ENCODE data around the gene C10orf71. TPM values are rescaled to one million over a fixed set of nuclear protein-coding genes. Genes with fewer than 3 reads are reported as not detected.

C10orf71 gene
- total and polyA plus RNA-seq, 12 donors: 0.08 to 0.10 TPM; not detected in 10

DNA sequence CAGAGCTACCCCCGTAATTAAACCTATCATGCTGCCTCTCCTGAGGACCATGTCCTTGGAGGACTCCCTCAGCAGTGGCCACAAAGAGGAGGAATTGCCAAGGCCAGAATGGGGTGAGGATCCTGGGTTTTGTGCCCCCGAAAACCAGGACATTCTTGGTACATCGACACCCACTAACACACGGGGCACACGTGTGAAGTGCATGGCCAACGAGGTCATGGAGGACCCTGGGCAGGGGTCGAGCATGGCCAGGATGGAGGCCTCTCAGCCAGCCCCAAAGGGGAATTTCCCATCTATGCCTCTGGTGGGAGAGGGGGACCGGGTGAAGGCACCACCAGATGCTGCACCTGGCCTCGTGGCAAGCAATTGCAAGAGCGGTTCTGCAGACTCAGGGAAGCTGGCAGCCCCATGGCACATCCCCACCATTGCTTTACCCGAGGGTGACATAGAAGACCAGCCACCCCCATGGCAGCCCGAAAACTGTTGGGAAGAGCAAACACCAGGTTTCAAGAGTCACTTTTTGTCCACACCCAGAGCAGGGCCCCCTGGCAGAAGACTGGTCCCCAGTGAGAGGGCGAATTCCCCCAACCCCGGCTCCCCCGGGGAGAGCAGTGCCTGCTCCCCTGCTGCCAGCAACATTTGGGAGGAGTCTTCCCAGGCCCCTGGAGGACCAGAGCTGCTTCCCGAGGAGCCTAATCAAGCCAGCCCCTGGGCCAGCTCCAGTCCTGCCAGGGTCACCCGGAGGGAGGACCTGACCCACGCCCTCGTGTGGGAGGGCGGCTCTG lies 26.4 kb downstream of the C10orf71 start:
- intact Hi-C loops (cut with DNase I): no loop called here
- Histone ChIP-seq H3K4me3 (no peak overlapping the region), H3K36me3 (replicated peaks in 1 of 2) (no peaks in the 10 kb centered on the region), H3K9me3 (replicated peaks in 1 of 3) (no peaks in the 10 kb centered on the region), H3K27me3 (no peaks in the 10 kb centered on the region), H3K4me1 (replicated peaks in 1 of 2) (no peaks in the 10 kb centered on the region), H3K27ac (no peak overlapping the region)
- 85 to 98% (median 86%) methylated on average over 4 to 20 of the region's 20 CpGs for whole genome bisulfite sequencing, 4 donors
- no peak for DNase-seq
- TF ChIP-seq POLR2A (IDR thresholded peaks at IDR 0.05): no peak
- TF ChIP-seq, protein P1, sequence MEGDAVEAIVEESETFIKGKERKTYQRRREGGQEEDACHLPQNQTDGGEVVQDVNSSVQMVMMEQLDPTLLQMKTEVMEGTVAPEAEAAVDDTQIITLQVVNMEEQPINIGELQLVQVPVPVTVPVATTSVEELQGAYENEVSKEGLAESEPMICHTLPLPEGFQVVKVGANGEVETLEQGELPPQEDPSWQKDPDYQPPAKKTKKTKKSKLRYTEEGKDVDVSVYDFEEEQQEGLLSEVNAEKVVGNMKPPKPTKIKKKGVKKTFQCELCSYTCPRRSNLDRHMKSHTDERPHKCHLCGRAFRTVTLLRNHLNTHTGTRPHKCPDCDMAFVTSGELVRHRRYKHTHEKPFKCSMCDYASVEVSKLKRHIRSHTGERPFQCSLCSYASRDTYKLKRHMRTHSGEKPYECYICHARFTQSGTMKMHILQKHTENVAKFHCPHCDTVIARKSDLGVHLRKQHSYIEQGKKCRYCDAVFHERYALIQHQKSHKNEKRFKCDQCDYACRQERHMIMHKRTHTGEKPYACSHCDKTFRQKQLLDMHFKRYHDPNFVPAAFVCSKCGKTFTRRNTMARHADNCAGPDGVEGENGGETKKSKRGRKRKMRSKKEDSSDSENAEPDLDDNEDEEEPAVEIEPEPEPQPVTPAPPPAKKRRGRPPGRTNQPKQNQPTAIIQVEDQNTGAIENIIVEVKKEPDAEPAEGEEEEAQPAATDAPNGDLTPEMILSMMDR (IDR thresholded peaks at IDR 0.05): no peak

DNA sequence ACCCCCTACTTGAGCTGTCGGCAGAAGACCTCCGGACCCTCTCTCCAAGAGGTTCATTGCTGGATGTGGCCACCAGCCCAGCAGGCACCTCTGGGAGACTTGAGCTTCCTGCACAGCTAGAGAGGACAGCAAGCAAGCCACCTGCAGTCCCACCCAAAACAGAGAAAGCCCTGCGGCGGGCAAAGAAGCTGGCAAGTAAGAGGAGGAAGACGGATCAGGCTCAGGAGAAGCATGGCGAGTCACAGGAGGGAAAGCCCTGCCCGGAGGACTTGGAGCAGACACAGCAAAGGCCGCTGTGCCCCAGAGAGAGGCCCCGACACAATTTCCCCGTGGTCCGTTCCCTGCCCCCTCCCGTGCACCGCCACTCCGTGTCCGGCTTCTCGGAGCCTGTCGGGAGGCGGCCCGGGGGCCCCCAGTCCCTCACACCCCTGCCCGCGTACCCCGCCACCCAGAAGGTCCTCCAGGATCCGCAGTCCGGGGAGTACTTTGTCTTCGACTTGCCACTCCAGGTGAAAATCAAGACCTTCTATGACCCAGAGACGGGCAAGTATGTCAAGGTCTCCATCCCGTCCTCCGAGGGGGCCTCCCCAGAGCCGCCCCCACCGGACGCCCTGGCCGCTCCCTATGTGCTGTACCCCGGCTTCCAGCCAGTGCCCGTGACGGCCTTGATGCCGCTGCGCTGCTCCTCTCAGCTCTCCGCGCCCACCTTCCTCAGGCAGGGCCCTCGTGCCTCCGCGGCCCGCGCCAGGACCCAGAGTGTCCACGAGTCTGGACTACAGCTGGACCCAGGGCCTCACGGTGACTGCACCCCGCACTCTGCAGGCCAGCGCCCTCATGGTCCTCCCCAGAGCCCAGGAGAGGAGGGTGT lies 27.2 kb downstream of the C10orf71 start:
- TF ChIP-seq, protein P1 (IDR thresholded peaks at IDR 0.05): no peak
- TF ChIP-seq POLR2A (IDR thresholded peaks at IDR 0.05): no peak
- H3K9me3 ChIP-seq (replicated peaks in 1 of 3): no peaks in the 10 kb centered on the region
- H3K4me3 ChIP-seq: no peak overlapping the region
- H3K27me3 ChIP-seq: no peaks in the 10 kb centered on the region
- no peaks in the 10 kb centered on the region for H3K4me1 ChIP-seq (replicated peaks in 1 of 2)
- intact Hi-C loops (cut with DNase I): no loop called here
- DNase-seq: no peak
- no peaks in the 10 kb centered on the region for H3K36me3 ChIP-seq (replicated peaks in 1 of 2)
- 85 to 89% (median 88%) methylated on average over 40 to 48 of the region's 48 CpGs for WGBS, 4 donors
- H3K27ac ChIP-seq: no peak overlapping the region

DNA sequence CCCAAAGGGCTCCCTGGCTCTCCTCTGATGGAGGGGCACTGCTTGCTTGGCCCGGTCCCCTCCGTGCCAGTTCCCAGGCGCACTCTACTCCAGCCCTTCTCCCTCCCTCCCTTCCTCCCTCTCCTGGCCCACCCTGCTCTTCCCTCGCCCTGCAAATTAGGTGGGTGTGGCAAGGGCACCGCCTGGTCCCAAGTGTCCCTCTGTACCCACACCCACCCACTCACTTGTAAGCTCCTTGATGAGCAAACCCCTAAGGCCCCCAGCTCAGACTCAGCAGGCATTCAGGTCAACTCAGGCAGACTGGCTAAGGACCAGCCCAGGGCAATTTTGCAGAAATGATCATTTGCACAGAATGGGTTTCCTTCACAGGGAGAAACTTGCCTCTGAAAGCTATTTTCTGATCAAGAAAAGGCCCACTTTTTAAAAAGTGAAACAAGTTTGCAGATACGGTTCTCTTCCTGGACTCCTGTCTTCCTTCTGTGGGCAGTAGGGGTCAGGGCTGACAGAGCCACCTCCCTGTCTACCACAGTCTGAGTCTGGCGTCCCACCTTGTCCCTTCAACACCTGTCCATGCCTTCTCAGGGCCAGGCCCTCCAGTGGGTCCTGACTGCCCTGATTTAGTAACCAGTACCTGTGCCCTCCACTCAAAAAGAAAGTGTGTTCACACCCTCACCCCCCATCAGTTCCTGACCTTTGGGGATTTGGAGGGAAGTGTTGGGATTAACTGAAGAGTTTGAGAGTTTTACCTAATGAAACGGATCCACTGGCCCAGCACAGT lies 28.3 kb downstream of the C10orf71 start:
- no peaks in the 10 kb centered on the region for H3K36me3 ChIP-seq (replicated peaks in 1 of 2)
- WGBS, 4 donors: 80 to 93% (median 89%) methylated on average over 8 of the region's 8 CpGs
- no peak overlapping the region for H3K27ac ChIP-seq
- intact Hi-C loops (cut with DNase I): no loop called here
- no peak for DNase-seq
- TF ChIP-seq, protein P1 (IDR thresholded peaks at IDR 0.05): no peak
- no peak for TF ChIP-seq POLR2A (IDR thresholded peaks at IDR 0.05)
- no peaks in the 10 kb centered on the region for H3K27me3 ChIP-seq
- no peaks in the 10 kb centered on the region for H3K9me3 ChIP-seq (replicated peaks in 1 of 3)
- H3K4me3 ChIP-seq: no peak overlapping the region
- H3K4me1 ChIP-seq (replicated peaks in 1 of 2): no peaks in the 10 kb centered on the region
